HepG2 (cell line): ENCODE data around the gene ELP2. TPM values are rescaled to one million over a fixed set of nuclear protein-coding genes. Genes with fewer than 3 reads are reported as not detected.

Experiments used
- ATAC-seq: fragments of 200-7000 bp; cut with Tn5 transposase; 3 replicates; pipeline ENCODE4 v1.9.1; 2020; ENCODE audit warnings: mild to moderate bottlenecking, moderate library complexity
- BruUV-seq: library from RNA; stranded (reverse); fragments of 400-500 nt; replicated peaks from 2 replicates; lab custom pipeline; 2021; lab: Mats Ljungman, UMichigan
- CTCF ChIA-PET: fragments of 300-600 bp; formaldehyde crosslinking; extraction: SDS; loops from one replicate; lab custom pipeline; 2021; ENCODE audit warnings: low total read pairs, inconsistent platforms, low intra/inter-chr PET ratio; lab: Yijun Ruan, JAX
- POLR2A ChIA-PET: fragments of 350-600 bp; sonication (Branson Sonifier 250); formaldehyde crosslinking; loops from one replicate; lab custom pipeline; 2020; ENCODE audit warnings: antibody characterized with exemption, inconsistent platforms; lab: Yijun Ruan, JAX
- DNase-seq: peaks from one replicate; pipeline ENCODE4 v3.0.0-alpha.2; 2015; ENCODE audit warnings: low spot score
- FAIRE-seq: peaks from 3 replicates; lab custom pipeline; 2011; peaks lifted over from hg19 to GRCh38; lab: Jason Lieb, UNC
- H2AFZ ChIP-seq: one replicate; pipeline ENCODE4 v1.6.1; 2011; ENCODE audit warnings: low read length, inconsistent platforms
- H3K27ac ChIP-seq: fragments of 300-600 bp; 3 replicates; pipeline ENCODE4 v1.8.0; 2011; ENCODE audit warnings: mixed run types, mild to moderate bottlenecking, mixed read lengths, low read length, inconsistent platforms; ENCODE audit not compliant: insufficient read depth; ENCODE audit errors: extremely low read length
- H3K27me3 ChIP-seq, 2 experiments: fragments of 200-600 bp in 1 of 2; 2 replicates in 1 of 2; 3 replicates in 1 of 2; pipeline versions ENCODE4 v1.6.0 to v1.8.0; 2011; ENCODE audit warnings: low read length in 2 of 2, mild to moderate bottlenecking in 2 of 2, moderate library complexity in 2 of 2, inconsistent platforms in 1 of 2; ENCODE audit not compliant: insufficient read depth in 2 of 2, control insufficient read depth in 1 of 2
- H3K36me3 ChIP-seq, 2 experiments: fragments of 200-600 bp in 1 of 2; replicated peaks in 1 of 2; 2 replicates in 1 of 2; 3 replicates in 1 of 2; pipeline versions ENCODE4 v1.5.1 to v1.8.0; 2011; ENCODE audit warnings: low read length in 2 of 2, inconsistent platforms in 1 of 2; ENCODE audit not compliant: insufficient read depth in 2 of 2, control insufficient read depth in 1 of 2
- H3K4me1 ChIP-seq: 2 replicates; pipeline ENCODE4 v1.5.1; 2012; ENCODE audit warnings: low read length, inconsistent platforms; ENCODE audit not compliant: insufficient read depth
- H3K4me2 ChIP-seq: 2 replicates; pipeline ENCODE4 v1.6.0; 2011; ENCODE audit warnings: low read depth, low read length, inconsistent platforms
- H3K4me3 ChIP-seq, 3 experiments: fragments of 200-600 bp in 1 of 3; sonication (generic), shearing (Covaris generic) in 1 of 3; replicated peaks in 1 of 3; 2 replicates each; pipeline ENCODE4 v1.5.1; 2011 to 2016; ENCODE audit warnings: low read length in 3 of 3, inconsistent platforms in 2 of 3, low read depth in 2 of 3, mild to moderate bottlenecking in 2 of 3, control low read depth in 1 of 3, mixed read lengths in 1 of 3; ENCODE audit not compliant: insufficient read depth in 1 of 3
- H3K79me2 ChIP-seq: one replicate; pipeline ENCODE4 v1.6.1; 2011; ENCODE audit warnings: low read length, inconsistent platforms; ENCODE audit not compliant: insufficient read depth
- H3K9ac ChIP-seq: 2 replicates; pipeline ENCODE4 v1.6.0; 2011; ENCODE audit warnings: mild to moderate bottlenecking, low read depth, low read length, inconsistent platforms; ENCODE audit not compliant: insufficient read depth
- H3K9me3 ChIP-seq: 2 replicates; pipeline ENCODE4 v1.5.1; 2012; ENCODE audit warnings: mild to moderate bottlenecking, low read length
- H4K20me1 ChIP-seq: 2 replicates; pipeline ENCODE4 v1.6.0; 2011; ENCODE audit warnings: inconsistent platforms, mild to moderate bottlenecking, low read length, moderate library complexity; ENCODE audit not compliant: insufficient read depth
- DNMT3B ChIP-seq: conservative IDR thresholded peaks from 2 replicates; pipeline ENCODE4 v1.6.1; 2016; ENCODE audit warnings: missing biosample characterization, control low read depth
- GFI1 ChIP-seq: sonication (generic); formaldehyde crosslinking; IDR thresholded peaks from 2 replicates; pipeline ENCODE4 v1.5.0; 2020; ENCODE audit warnings: missing genetic modification reagents, mild to moderate bottlenecking, borderline replicate concordance
- MTF1 ChIP-seq: sonication (generic); formaldehyde crosslinking; IDR thresholded peaks from 2 replicates; pipeline ENCODE4 v1.5.0; 2020; ENCODE audit warnings: missing genetic modification reagents
- RBM22 ChIP-seq: fragments of 200-400 bp; formaldehyde crosslinking; optimal IDR thresholded peaks from 2 replicates; pipeline ENCODE3; 2017; ENCODE audit warnings: mild to moderate bottlenecking, low read length, moderate library complexity
- ZBTB3 ChIP-seq: sonication (generic); formaldehyde crosslinking; IDR thresholded peaks from 2 replicates; pipeline ENCODE4 v1.4.0; 2020; ENCODE audit warnings: low read depth, mild to moderate bottlenecking, moderate library complexity, missing genetic modification reagents, borderline replicate concordance
- ZFAT ChIP-seq: sonication (generic); formaldehyde crosslinking; conservative IDR thresholded peaks from 2 replicates; pipeline ENCODE4 v1.8.1; 2023; ENCODE audit warnings: missing genetic modification reagents, inconsistent platforms
- ZNF496 ChIP-seq: sonication (generic); formaldehyde crosslinking; IDR thresholded peaks from 2 replicates; pipeline ENCODE4 v1.8.1; 2023; ENCODE audit warnings: mild to moderate bottlenecking, moderate library complexity, missing genetic modification reagents; ENCODE audit not compliant: insufficient replicate concordance
- WGBS: methylation state at CpG from one replicate; pipeline ENCODE4 v1.1.6; 2017; ENCODE audit warnings: low lambda C conversion rate; 5-methylcytosine and 5-hydroxymethylcytosine counted together
- in situ Hi-C: cut with HindIII; loops from 2 replicates; pipeline ENCODE4 v1.10.0; 2017; ENCODE audit warnings: low pct_unique_long_range_greater_than_20kb; ENCODE audit not compliant: extremely low pct_ligation_motif_present
- intact Hi-C: fragments of 100-400 bp; cut with micrococcal nuclease; formaldehyde crosslinking; loops from one replicate; pipeline ENCODE4 v1.10.0; 2022; ENCODE audit not compliant: unreplicated experiment
- polyA plus RNA-seq, 8 experiments: library from polyadenylated mRNA; depleted of rRNA in 3 of 8; stranded (reverse) in 7 of 8; unstranded in 1 of 8; fragments of >200 nt; fragmentation: Illumina TruSeq in 4 of 8; extraction: Trizol in 4 of 8; gene quantifications; 2 replicates each; pipeline versions ENCODE4 v1.2.1 to v1.2.3, GENCODE V29; 2011 to 2016; ENCODE audit warnings: low read depth in 4 of 8, missing spikeins in 1 of 8, mixed read lengths in 1 of 8; ENCODE audit not compliant: insufficient read depth in 1 of 8
- total RNA-seq, 5 experiments: library from RNA; depleted of rRNA; stranded (reverse); fragments of >200 nt; fragmentation: Illumina TruSeq; extraction: Trizol; gene quantifications; 2 replicates each; pipeline ENCODE4 v1.2.3, GENCODE V29; 2016; ENCODE audit warnings: low read depth in 1 of 5
- TF ChIP-seq, protein P1 (sequence below): sonication (generic); formaldehyde crosslinking; IDR thresholded peaks from 2 replicates; pipeline ENCODE4 v1.5.0; 2020; ENCODE audit warnings: missing genetic modification reagents
- TF ChIP-seq, protein P2 (sequence below): sonication (generic); formaldehyde crosslinking; IDR thresholded peaks from 2 replicates; pipeline ENCODE4 v1.5.0; 2020; ENCODE audit warnings: mild to moderate bottlenecking, missing genetic modification reagents
- TF ChIP-seq, protein P3 (sequence below): sonication (generic); formaldehyde crosslinking; IDR thresholded peaks from 2 replicates; pipeline ENCODE4 v1.5.0; 2020; ENCODE audit warnings: missing genetic modification reagents

ELP2 gene
- total and polyA plus RNA-seq, 2 of the 13 experiments (the other 11 are each of a cell fraction or from before 2014, with no cell fraction given) = 98.7 to 100 TPM

DNA sequence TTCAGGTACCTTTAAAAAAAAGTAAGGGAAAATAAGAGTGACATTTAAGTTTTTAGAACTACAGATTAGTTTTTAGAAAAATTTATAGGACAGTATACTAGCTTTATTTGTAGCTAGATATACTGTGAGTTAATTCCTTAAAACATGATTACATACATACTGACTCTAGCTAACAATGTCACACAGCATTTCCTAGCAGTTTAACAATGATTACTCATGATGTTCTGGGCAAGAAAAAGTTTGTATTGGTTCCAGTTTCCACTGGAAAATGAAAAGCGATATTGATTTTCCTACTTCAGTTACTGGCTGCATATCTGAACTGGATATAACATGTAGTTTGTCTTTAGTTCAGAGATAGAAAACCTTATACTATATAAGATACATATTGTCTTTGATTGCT, 20.0 kb upstream of the ELP2 start:
- H3K4me2 ChIP-seq = no peak overlapping the region
- no peak overlapping the region for H3K27ac ChIP-seq
- ChIA-PET POLR2A (no interaction called here), CTCF (no interaction called here)
- BruUV-seq = no TSS peak
- H3K9ac ChIP-seq = no peak overlapping the region
- ATAC-seq = no peak
- no peaks in the 10 kb centered on the region for H3K9me3 ChIP-seq
- in situ Hi-C loops (no loop called here), intact Hi-C loops (no loop called here)
- H3K36me3 ChIP-seq = peaks cover 12 to 34% of the 10 kb centered on the region in 2 experiments
- H4K20me1 ChIP-seq = no peaks in the 10 kb centered on the region
- TF ChIP-seq ZFAT (CRISPR knock-in tag) (no peak), ZBTB3 (no peak), ZNF496 (no peak), RBM22 (no peak), GFI1 (CRISPR knock-in tag) (no peak), DNMT3B (CRISPR knock-in tag) (no peak), MTF1 (no peak)
- TF ChIP-seq, protein P1, sequence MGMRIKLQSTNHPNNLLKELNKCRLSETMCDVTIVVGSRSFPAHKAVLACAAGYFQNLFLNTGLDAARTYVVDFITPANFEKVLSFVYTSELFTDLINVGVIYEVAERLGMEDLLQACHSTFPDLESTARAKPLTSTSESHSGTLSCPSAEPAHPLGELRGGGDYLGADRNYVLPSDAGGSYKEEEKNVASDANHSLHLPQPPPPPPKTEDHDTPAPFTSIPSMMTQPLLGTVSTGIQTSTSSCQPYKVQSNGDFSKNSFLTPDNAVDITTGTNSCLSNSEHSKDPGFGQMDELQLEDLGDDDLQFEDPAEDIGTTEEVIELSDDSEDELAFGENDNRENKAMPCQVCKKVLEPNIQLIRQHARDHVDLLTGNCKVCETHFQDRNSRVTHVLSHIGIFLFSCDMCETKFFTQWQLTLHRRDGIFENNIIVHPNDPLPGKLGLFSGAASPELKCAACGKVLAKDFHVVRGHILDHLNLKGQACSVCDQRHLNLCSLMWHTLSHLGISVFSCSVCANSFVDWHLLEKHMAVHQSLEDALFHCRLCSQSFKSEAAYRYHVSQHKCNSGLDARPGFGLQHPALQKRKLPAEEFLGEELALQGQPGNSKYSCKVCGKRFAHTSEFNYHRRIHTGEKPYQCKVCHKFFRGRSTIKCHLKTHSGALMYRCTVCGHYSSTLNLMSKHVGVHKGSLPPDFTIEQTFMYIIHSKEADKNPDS = no peak
- TF ChIP-seq, protein P2, sequence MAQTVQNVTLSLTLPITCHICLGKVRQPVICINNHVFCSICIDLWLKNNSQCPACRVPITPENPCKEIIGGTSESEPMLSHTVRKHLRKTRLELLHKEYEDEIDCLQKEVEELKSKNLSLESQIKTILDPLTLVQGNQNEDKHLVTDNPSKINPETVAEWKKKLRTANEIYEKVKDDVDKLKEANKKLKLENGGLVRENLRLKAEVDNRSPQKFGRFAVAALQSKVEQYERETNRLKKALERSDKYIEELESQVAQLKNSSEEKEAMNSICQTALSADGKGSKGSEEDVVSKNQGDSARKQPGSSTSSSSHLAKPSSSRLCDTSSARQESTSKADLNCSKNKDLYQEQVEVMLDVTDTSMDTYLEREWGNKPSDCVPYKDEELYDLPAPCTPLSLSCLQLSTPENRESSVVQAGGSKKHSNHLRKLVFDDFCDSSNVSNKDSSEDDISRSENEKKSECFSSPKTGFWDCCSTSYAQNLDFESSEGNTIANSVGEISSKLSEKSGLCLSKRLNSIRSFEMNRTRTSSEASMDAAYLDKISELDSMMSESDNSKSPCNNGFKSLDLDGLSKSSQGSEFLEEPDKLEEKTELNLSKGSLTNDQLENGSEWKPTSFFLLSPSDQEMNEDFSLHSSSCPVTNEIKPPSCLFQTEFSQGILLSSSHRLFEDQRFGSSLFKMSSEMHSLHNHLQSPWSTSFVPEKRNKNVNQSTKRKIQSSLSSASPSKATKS = no peak
- TF ChIP-seq, protein P3, sequence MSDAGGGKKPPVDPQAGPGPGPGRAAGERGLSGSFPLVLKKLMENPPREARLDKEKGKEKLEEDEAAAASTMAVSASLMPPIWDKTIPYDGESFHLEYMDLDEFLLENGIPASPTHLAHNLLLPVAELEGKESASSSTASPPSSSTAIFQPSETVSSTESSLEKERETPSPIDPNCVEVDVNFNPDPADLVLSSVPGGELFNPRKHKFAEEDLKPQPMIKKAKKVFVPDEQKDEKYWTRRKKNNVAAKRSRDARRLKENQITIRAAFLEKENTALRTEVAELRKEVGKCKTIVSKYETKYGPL (CRISPR knock-in tag) = no peak
- 96% methylated on average over 1 of the region's 1 CpG for WGBS
- no peak for FAIRE-seq
- DNase-seq = no peak
- H2AFZ ChIP-seq = no peak overlapping the region
- no peak overlapping the region for H3K4me3 ChIP-seq
- no peaks in the 10 kb centered on the region for H3K27me3 ChIP-seq
- H3K79me2 ChIP-seq = no peaks in the 10 kb centered on the region
- no peaks in the 10 kb centered on the region for H3K4me1 ChIP-seq
